Loucy (cell line): ENCODE measurements around the gene SCG2.
A peak's percentile ranks its signal among the peaks of the same experiment; 100 is the strongest.

Experiments used
- H2AFZ ChIP-seq: fragments of 200-600 bp; sonication (generic); 2 replicates; pipeline ENCODE4 v1.6.0; 2016; ENCODE audit warnings: antibody characterized with exemption, mild to moderate bottlenecking, low read length, moderate library complexity
- H3F3A ChIP-seq: fragments of 200-600 bp; 2 replicates; pipeline ENCODE4 v1.6.0; 2016; ENCODE audit warnings: antibody characterized with exemption, low read depth, mild to moderate bottlenecking
- H3K27me3 ChIP-seq: fragments of 200-600 bp; sonication (generic); 2 replicates; pipeline ENCODE4 v1.6.1; 2014; ENCODE audit warnings: low read length, mild to moderate bottlenecking; ENCODE audit not compliant: insufficient read depth, poor library complexity, severe bottlenecking
- H3K36me3 ChIP-seq: fragments of 200-600 bp; sonication (generic); 2 replicates; pipeline ENCODE4 v1.6.1; 2016; ENCODE audit warnings: low read length; ENCODE audit not compliant: insufficient read depth
- H3K4me1 ChIP-seq: fragments of 200-600 bp; sonication (generic); 2 replicates; pipeline ENCODE4 v1.5.1; 2014; ENCODE audit warnings: low read length, mild to moderate bottlenecking; ENCODE audit not compliant: insufficient read depth, poor library complexity, severe bottlenecking
- H3K4me2 ChIP-seq: fragments of 200-600 bp; sonication (generic); 2 replicates; pipeline ENCODE4 v1.6.0; 2014; ENCODE audit warnings: antibody characterized with exemption, low read length, low read depth, mild to moderate bottlenecking; ENCODE audit not compliant: poor library complexity, severe bottlenecking
- H3K4me3 ChIP-seq: fragments of 200-600 bp; sonication (generic); 2 replicates; pipeline ENCODE4 v1.5.1; 2014; ENCODE audit warnings: low read length, mild to moderate bottlenecking, mixed read lengths; ENCODE audit not compliant: poor library complexity, severe bottlenecking
- H3K79me2 ChIP-seq: fragments of 200-600 bp; sonication (generic); 2 replicates; pipeline ENCODE4 v1.6.1; 2014; ENCODE audit warnings: low read length; ENCODE audit not compliant: insufficient read depth
- H3K9ac ChIP-seq: fragments of 200-600 bp; sonication (generic); 2 replicates; pipeline ENCODE4 v1.6.0; 2014; ENCODE audit warnings: mild to moderate bottlenecking, low read depth, low read length, moderate library complexity; ENCODE audit not compliant: poor library complexity, severe bottlenecking
- H3K9me2 ChIP-seq: fragments of 200-600 bp; sonication (generic); replicated peaks from 2 replicates; pipeline ENCODE4 v1.6.1; 2016; ENCODE audit warnings: low read depth, low read length, mixed read lengths
- H3K9me3 ChIP-seq: fragments of 200-600 bp; sonication (generic); 2 replicates; pipeline ENCODE4 v1.6.1; 2014; ENCODE audit warnings: mild to moderate bottlenecking, antibody characterized with exemption, low read length, low read depth; ENCODE audit not compliant: insufficient read depth
- H4K20me1 ChIP-seq: fragments of 200-600 bp; sonication (generic); 2 replicates; pipeline ENCODE4 v1.6.0; 2014; ENCODE audit warnings: antibody characterized with exemption, low read length, mild to moderate bottlenecking; ENCODE audit not compliant: insufficient read depth, poor library complexity, severe bottlenecking
- CTCF ChIP-seq: fragments of 200-600 bp; sonication (generic); conservative IDR thresholded peaks from 2 replicates; pipeline ENCODE4 v1.5.1; 2014; ENCODE audit warnings: mild to moderate bottlenecking, antibody characterized with exemption, low read length
- EZH2phosphoT487 ChIP-seq: fragments of 200-600 bp; IDR thresholded peaks from 2 replicates; pipeline ENCODE4 v1.6.1; 2018; ENCODE audit warnings: antibody characterized with exemption, mild to moderate bottlenecking, moderate library complexity, borderline replicate concordance

Gene SCG2

GRCh38 chr2:223648755-223649154 is 46.6 kb upstream of the SCG2 start:
- Histone ChIP-seq H3K9ac (no peak overlapping the region), H4K20me1 (no peaks in the 10 kb centered on the region), H3K27me3 (no peaks in the 10 kb centered on the region), H3K79me2 (no peaks in the 10 kb centered on the region), H3K9me2 (no peaks in the 10 kb centered on the region), H3K4me2 (no peak overlapping the region), H3F3A (no peaks in the 10 kb centered on the region), H3K4me1 (peaks cover 7% of the 10 kb centered on the region), H3K9me3 (0 out of 2 replicates have a peak, but pooled peaks cover 3% of the 10 kb centered on the region), H3K36me3 (no peaks in the 10 kb centered on the region), H3K4me3 (no peak overlapping the region), H2AFZ (no peak overlapping the region)
- no peak for TF ChIP-seq EZH2phosphoT487
- no peak for TF ChIP-seq CTCF

- H2AFZ ChIP-seq, result peak overlapping the region; percentile 21; the same call in 1 of the 2 replicates
Observed at GRCh38 chr2:223647258-223647952, 45.2 kb upstream of the SCG2 start.

GRCh38 chr2:223644136-223644535 is 42.0 kb upstream of the SCG2 start:
- Histone ChIP-seq H3K9ac (no peak overlapping the region), H3F3A (no peaks in the 10 kb centered on the region), H3K4me1 (peaks cover 7% of the 10 kb centered on the region), H3K27me3 (no peaks in the 10 kb centered on the region), H3K4me2 (no peak overlapping the region), H3K9me2 (no peaks in the 10 kb centered on the region), H3K4me3 (no peak overlapping the region), H2AFZ (no peak overlapping the region), H3K9me3 (no peaks in the 10 kb centered on the region), H3K79me2 (no peaks in the 10 kb centered on the region), H3K36me3 (no peaks in the 10 kb centered on the region), H4K20me1 (no peaks in the 10 kb centered on the region)
- TF ChIP-seq EZH2phosphoT487, result no peak
- no peak for TF ChIP-seq CTCF

More at GRCh38 chr2:223647258-223647952, 45.2 kb upstream of the SCG2 start:
- no peak overlapping the region for H3K4me3 ChIP-seq
- peaks cover 7% of the 10 kb centered on the region for H3K4me1 ChIP-seq
- H3K9ac ChIP-seq, result no peak overlapping the region
- H3K9me3 ChIP-seq, result 0 out of 2 replicates have a peak, but pooled peaks cover under 1% of the 10 kb centered on the region
- H3K36me3 ChIP-seq, result no peaks in the 10 kb centered on the region
- H3F3A ChIP-seq, result no peaks in the 10 kb centered on the region
- TF ChIP-seq CTCF (no peak), EZH2phosphoT487 (no peak)
- H3K9me2 ChIP-seq, result no peaks in the 10 kb centered on the region
- no peaks in the 10 kb centered on the region for H3K27me3 ChIP-seq
- no peaks in the 10 kb centered on the region for H3K79me2 ChIP-seq
- no peaks in the 10 kb centered on the region for H4K20me1 ChIP-seq
- peak overlapping the region; percentile 4 for H3K4me2 ChIP-seq
